ENCODE measurements around the gene IL7R.
"Not testable (repeated sequence)": the region's sequence is repeated elsewhere in the genome, so short reads cannot be mapped to it uniquely, and the experiment has no call there.

Gene IL7R

DNA sequence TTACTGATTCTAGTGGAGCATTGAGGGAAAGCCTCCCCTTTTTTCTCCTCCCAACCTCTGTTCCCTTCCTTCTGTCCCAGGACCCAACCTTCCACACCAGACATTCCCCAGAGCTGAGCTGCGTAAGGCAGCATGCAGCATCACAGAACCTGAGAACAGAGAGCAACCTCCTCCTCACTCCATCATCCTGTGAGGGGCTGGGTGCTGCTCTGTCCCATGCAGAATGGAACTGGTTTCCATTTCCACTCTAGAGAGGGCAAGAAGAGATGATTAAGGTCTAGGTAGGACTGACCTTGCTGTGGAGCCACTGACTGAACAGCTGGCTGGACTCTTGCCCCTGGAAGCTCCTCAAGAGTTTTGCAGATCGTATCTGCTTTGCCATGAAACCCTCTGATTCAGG lies 30.1 kb upstream of the IL7R start:
- no peaks in the 10 kb centered on the region for H3K9me3 Mint-ChIP-seq
- no peak for ATAC-seq (ENCODE audit: low read depth)
- peaks cover 2% of the 10 kb centered on the region for H3K27me3 Mint-ChIP-seq
- H3K36me3 Mint-ChIP-seq: no peaks in the 10 kb centered on the region
- DNase-seq (ENCODE audit: low spot score in 2 of 2): no peak
- H3K27ac Mint-ChIP-seq: no peak overlapping the region
- no peaks in the 10 kb centered on the region for H3K4me1 Mint-ChIP-seq
- H3K4me3 Mint-ChIP-seq: no peak overlapping the region

- Mint-ChIP-seq H3K27ac (no peak overlapping the region), H3K27me3 (no peaks in the 10 kb centered on the region), H3K4me3 (no peak overlapping the region), H3K4me1 (no peaks in the 10 kb centered on the region), H3K36me3 (no peaks in the 10 kb centered on the region), H3K9me3 (no peaks in the 10 kb centered on the region)
- no peak for ATAC-seq (ENCODE audit: low read depth)
- DNase-seq (ENCODE audit: low spot score in 2 of 2): no peak
Measured at GRCh38 chr5:35828082-35828598, 28.6 kb upstream of the IL7R start.

DNA sequence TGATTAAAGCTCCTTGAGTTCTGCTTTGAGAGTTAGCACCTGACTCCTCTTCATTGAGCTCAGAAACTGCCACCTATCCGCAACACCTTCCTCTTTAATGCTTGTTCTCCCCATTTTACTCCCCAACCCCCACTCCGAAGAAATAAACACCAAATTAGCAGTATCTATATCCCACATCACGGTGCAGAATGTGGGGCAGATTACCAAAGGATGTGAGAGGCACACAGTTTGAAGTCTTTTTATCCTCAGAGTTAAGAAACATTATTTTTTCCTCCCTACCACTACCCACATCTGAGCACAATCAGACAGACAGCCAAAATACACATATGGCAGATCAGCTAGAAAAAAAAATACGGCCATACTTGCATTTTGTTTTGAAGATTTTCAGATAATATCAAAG lies 26.1 kb upstream of the IL7R start:
- Mint-ChIP-seq H3K36me3 (no peaks in the 10 kb centered on the region), H3K4me1 (no peaks in the 10 kb centered on the region), H3K9me3 (no peaks in the 10 kb centered on the region), H3K4me3 (no peak overlapping the region), H3K27ac (no peak overlapping the region), H3K27me3 (no peaks in the 10 kb centered on the region)
- ATAC-seq (ENCODE audit: low read depth) (no peak), DNase-seq (ENCODE audit: low spot score in 2 of 2) (no peak)

DNA sequence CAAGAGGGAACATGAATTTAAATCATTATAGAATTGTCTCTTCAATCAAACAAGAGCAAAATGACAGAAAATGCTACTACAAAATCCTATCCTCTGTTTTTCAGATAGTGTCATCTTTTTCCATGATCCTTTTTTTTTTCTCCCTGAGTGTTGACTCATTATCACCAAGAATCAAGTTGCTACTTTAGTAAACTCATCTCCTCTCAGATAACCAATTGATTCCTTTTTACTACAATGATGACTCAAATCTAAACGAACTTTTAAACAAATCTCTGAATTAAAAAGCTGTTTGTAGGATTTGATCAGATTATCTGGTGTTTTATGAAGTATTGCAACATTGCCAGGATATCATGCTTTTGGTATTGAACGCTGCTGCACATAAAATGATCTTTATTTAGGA lies 23.9 kb upstream of the IL7R start:
- Mint-ChIP-seq H3K4me3 (no peak overlapping the region), H3K27ac (no peak overlapping the region), H3K9me3 (no peaks in the 10 kb centered on the region), H3K4me1 (no peaks in the 10 kb centered on the region), H3K36me3 (no peaks in the 10 kb centered on the region), H3K27me3 (no peaks in the 10 kb centered on the region)
- ATAC-seq (ENCODE audit: low read depth) (no peak), DNase-seq (ENCODE audit: low spot score in 2 of 2) (no peak)

- Mint-ChIP-seq H3K27ac (no peak overlapping the region), H3K9me3 (no peaks in the 10 kb centered on the region), H3K27me3 (no peaks in the 10 kb centered on the region), H3K4me3 (no peak overlapping the region), H3K4me1 (no peaks in the 10 kb centered on the region), H3K36me3 (no peaks in the 10 kb centered on the region)
- no peak for DNase-seq (ENCODE audit: low spot score in 2 of 2)
- ATAC-seq (ENCODE audit: low read depth): no peak
Measured at GRCh38 chr5:35833224-35833623, 23.5 kb upstream of the IL7R start.

GRCh38 chr5:35835796-35836742 lies 20.6 kb upstream of the IL7R start:
- ATAC-seq (ENCODE audit: low read depth) (no peak), DNase-seq (ENCODE audit: low spot score in 2 of 2) (no peak)
- Mint-ChIP-seq H3K27me3 (no peaks in the 10 kb centered on the region), H3K4me1 (no peaks in the 10 kb centered on the region), H3K4me3 (no peak overlapping the region), H3K27ac (no peak overlapping the region), H3K36me3 (no peaks in the 10 kb centered on the region), H3K9me3 (no peaks in the 10 kb centered on the region)

DNA sequence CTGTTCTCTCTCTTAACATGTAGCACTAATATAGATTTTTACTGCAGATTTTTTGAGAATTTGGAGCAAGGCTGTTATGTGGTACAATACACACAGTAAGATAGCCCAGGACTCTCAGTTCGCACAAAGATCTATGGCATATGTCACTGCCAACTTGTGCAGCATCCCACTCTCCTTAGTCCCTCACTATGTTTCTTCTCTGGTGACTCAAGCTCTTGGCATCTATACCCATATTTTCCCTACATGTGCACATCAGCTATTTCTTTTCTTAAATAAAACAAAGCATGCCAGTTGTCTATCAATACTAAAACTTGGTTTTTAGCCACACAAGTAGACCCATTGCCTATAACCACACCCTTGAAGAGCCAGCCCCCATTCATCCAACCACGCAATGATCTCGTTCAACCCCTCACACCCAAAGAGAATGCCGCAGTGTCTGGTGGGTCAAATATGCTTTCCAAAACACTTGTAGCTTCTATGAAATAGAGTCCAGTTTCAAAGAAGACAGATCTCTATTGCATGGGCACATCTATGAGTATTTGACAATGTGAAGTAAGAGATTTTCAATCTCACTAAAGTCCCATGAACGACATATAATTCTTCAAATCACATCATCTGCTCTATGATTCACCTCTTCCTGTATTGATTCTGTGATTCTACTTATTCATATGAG lies 18.2 kb upstream of the IL7R start:
- no peaks in the 10 kb centered on the region for H3K27me3 Mint-ChIP-seq
- no peaks in the 10 kb centered on the region for H3K4me1 Mint-ChIP-seq
- ATAC-seq (ENCODE audit: low read depth) (no peak), DNase-seq (ENCODE audit: low spot score in 2 of 2) (no peak)
- H3K27ac Mint-ChIP-seq: no peak overlapping the region
- no peaks in the 10 kb centered on the region for H3K36me3 Mint-ChIP-seq
- no peaks in the 10 kb centered on the region for H3K9me3 Mint-ChIP-seq
- H3K4me3 Mint-ChIP-seq: no peak overlapping the region

DNA sequence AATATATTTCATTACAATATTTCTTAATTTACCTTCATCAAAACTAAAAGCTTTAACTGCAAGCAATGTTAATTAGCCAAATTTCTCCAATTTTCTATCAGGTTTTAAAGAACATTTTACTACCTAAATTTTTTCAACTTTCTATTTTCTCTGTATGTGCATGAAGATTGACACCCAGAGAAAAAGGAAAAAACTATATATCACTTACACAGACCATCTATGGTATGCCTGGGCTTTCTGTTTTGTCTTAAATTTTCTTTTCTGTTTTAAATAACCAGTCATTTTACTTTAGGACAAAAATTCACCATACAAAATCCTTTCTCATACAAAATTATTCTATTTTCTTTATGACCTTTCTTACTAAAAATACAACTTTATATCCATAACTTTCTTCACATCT lies 13.8 kb upstream of the IL7R start:
- DNase-seq (ENCODE audit: low spot score in 2 of 2): no peak
- no peak for ATAC-seq (ENCODE audit: low read depth)
- H3K4me1 Mint-ChIP-seq: no peaks in the 10 kb centered on the region

GRCh38 chr5:35845508-35845907 lies 11.2 kb upstream of the IL7R start:
- DNase-seq (ENCODE audit: low spot score in 2 of 2); H3K27ac Mint-ChIP-seq; H3K4me3 Mint-ChIP-seq; H3K9me3 Mint-ChIP-seq; H3K27me3 Mint-ChIP-seq; H3K36me3 Mint-ChIP-seq; H3K4me1 Mint-ChIP-seq; ATAC-seq (ENCODE audit: low read depth): not testable (repeated sequence)

More for the DNA sequence above, 13.8 kb upstream of the IL7R start:
- Mint-ChIP-seq H3K4me3 (no peak overlapping the region), H3K9me3 (peaks cover 6% of the 10 kb centered on the region), H3K27ac (no peak overlapping the region), H3K36me3 (peaks cover 2% of the 10 kb centered on the region), H3K27me3 (no peaks in the 10 kb centered on the region)

DNA sequence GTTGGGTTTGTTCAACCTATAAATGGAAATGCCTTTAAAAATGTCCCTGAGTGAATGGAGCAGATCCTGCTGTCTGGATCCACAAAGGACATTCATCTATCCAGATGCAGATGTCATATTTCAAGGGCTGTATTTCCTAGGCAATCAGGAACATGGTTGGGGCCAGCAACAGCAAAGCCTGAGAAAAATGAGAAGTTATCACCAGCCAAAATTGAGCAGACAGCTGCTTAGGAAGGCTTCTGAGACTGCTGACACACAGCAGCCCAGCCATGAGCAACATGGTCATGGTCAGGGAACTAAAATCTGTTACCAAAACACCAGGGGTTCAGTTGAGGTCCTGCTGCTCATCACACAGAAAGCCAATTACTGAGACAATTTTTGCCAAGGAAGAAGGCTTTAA lies 9.2 kb upstream of the IL7R start:
- peaks cover 2% of the 10 kb centered on the region for H3K36me3 Mint-ChIP-seq

GRCh38 chr5:35847961-35848360 lies 8.7 kb upstream of the IL7R start:
- Mint-ChIP-seq H3K36me3 (peaks cover 2% of the 10 kb centered on the region), H3K4me1 (peaks cover 3% of the 10 kb centered on the region), H3K9me3 (peaks cover 6% of the 10 kb centered on the region), H3K27ac (no peak overlapping the region), H3K27me3 (no peaks in the 10 kb centered on the region), H3K4me3 (no peak overlapping the region)
- DNase-seq (ENCODE audit: low spot score in 2 of 2) (no peak), ATAC-seq (ENCODE audit: low read depth) (no peak)

More for the DNA sequence above, 9.2 kb upstream of the IL7R start:
- Mint-ChIP-seq H3K4me3 (no peak overlapping the region), H3K9me3 (peaks cover 6% of the 10 kb centered on the region), H3K27ac (no peak overlapping the region), H3K4me1 (peaks cover 3% of the 10 kb centered on the region), H3K27me3 (no peaks in the 10 kb centered on the region)
- ATAC-seq (ENCODE audit: low read depth): no peak
- DNase-seq (ENCODE audit: low spot score in 2 of 2): no peak

DNA sequence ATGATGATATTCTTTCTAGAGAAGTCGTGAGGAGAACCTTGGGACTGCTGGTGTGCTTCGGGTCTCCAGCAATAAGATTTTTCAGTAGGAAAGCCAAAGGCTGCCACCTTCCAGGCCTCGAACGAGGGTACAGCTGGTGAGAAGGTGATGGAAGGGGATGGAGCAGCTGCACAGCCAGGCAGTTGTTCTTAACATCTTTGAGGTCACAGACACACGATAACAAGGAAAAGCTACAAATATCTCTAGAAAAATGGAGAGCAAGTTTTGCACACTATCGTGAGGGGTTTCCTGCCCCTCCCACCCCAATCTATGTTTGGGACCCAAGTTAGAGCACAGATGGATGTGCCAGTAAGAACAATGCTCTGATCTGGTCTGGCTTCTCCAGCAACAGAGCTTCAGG lies 6.8 kb upstream of the IL7R start:
- ATAC-seq (ENCODE audit: low read depth): no peak
- Mint-ChIP-seq H3K36me3 (peaks cover 2% of the 10 kb centered on the region), H3K9me3 (peaks cover 1% of the 10 kb centered on the region), H3K4me3 (no peak overlapping the region), H3K27me3 (no peaks in the 10 kb centered on the region), H3K4me1 (peaks cover 3% of the 10 kb centered on the region), H3K27ac (no peak overlapping the region)
- no peak for DNase-seq (ENCODE audit: low spot score in 2 of 2)

DNA sequence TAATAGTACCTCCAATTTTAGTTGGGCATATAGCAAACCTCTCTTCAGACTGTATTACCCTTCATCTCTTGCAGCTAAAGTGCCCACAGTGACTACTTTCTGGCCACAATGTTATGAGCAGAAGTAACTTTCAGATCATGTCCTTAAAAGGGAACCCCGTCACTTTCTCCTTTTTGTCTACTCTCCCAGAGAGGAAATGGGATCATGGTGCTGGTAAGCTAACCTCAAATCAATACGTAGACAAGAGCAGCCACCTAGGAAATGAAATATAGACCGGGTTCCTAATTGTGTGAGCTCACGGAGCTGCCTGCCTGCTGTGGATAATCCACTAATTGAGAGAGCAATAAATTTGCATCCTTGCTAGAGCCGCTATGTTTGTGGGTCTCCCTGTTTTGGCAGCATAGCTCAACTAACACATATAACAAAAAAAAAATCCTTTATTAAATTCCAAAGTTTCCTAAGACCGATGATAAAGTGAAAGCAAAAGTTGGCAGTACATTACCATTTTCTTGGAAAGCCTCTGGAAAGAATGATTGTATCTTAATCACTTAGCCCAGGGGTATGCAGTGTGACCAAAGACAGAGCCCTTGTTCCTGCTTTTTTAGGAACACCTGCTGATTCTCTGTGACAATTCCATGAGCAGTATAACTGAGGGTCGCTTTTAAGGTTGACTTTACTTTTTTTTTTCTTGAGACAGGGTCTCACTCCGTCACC lies 5.6 kb upstream of the IL7R start:
- ATAC-seq (ENCODE audit: low read depth) (no peak), DNase-seq (ENCODE audit: low spot score in 2 of 2) (no peak)
- no peak overlapping the region for H3K27ac Mint-ChIP-seq
- H3K27me3 Mint-ChIP-seq: no peaks in the 10 kb centered on the region
- peaks cover 3% of the 10 kb centered on the region for H3K4me1 Mint-ChIP-seq
- peaks cover 1% of the 10 kb centered on the region for H3K9me3 Mint-ChIP-seq
- no peak overlapping the region for H3K4me3 Mint-ChIP-seq
- H3K36me3 Mint-ChIP-seq: peaks cover 2% of the 10 kb centered on the region

All from memory B cell (primary cell).